HepG2 (cell line): ENCODE data around the gene ZNF530. TPM values are rescaled to one million over a fixed set of nuclear protein-coding genes. Genes with fewer than 3 reads are reported as not detected.

ENCODE experiments used
- CEBPB ChIP-seq: IDR thresholded peaks from 2 replicates; pipeline ENCODE4 v1.6.1; 2011; ENCODE audit warnings: low read depth, low read length, improper control_type of control experiment, borderline replicate concordance
- HDAC1 ChIP-seq: sonication (generic); formaldehyde crosslinking; IDR thresholded peaks from 2 replicates; pipeline ENCODE4 v1.5.1; 2020; ENCODE audit warnings: mild to moderate bottlenecking, missing genetic modification reagents
- KLF12 ChIP-seq: sonication (generic); formaldehyde crosslinking; IDR thresholded peaks from 2 replicates; pipeline ENCODE4 v1.4.0; 2020; ENCODE audit warnings: missing genetic modification reagents, borderline replicate concordance
- PRPF4 ChIP-seq: fragments of 200-400 bp; formaldehyde crosslinking; IDR thresholded peaks from 2 replicates; pipeline ENCODE4 v1.6.1; 2016; ENCODE audit warnings: low read length, low read depth; ENCODE audit not compliant: poor library complexity, severe bottlenecking
- SRY ChIP-seq: sonication (generic); formaldehyde crosslinking; IDR thresholded peaks from 2 replicates; pipeline ENCODE4 v1.8.0; 2022; ENCODE audit warnings: mild to moderate bottlenecking, missing genetic modification reagents
- TFDP1 ChIP-seq: IDR thresholded peaks from 2 replicates; pipeline ENCODE4 v1.6.1; 2016; ENCODE audit warnings: missing compliant biosample characterization, missing genetic modification reagents, borderline replicate concordance
- ZBTB39 ChIP-seq: sonication (generic); formaldehyde crosslinking; IDR thresholded peaks from 2 replicates; pipeline ENCODE4 v1.5.0; 2020; ENCODE audit warnings: missing genetic modification reagents
- ZMAT3 ChIP-seq: sonication (generic); formaldehyde crosslinking; conservative IDR thresholded peaks from 2 replicates; pipeline ENCODE4 v1.7.0; 2021; ENCODE audit warnings: missing genetic modification reagents
- ZMAT5 ChIP-seq: sonication (generic); formaldehyde crosslinking; IDR thresholded peaks from 2 replicates; pipeline ENCODE4 v1.5.0; 2020; ENCODE audit warnings: mild to moderate bottlenecking, low read depth, missing genetic modification reagents, borderline replicate concordance
- ZNF317 ChIP-seq: sonication (generic); formaldehyde crosslinking; IDR thresholded peaks from 2 replicates; pipeline ENCODE4 v1.5.0; 2020; ENCODE audit warnings: mild to moderate bottlenecking, missing genetic modification reagents
- ZNF577 ChIP-seq: sonication (generic); formaldehyde crosslinking; IDR thresholded peaks from 2 replicates; pipeline ENCODE4 v1.4.0; 2020; ENCODE audit warnings: mild to moderate bottlenecking, low read depth, missing genetic modification reagents, borderline replicate concordance
- ZNF720 ChIP-seq: sonication (generic); formaldehyde crosslinking; IDR thresholded peaks from 2 replicates; pipeline ENCODE4 v1.4.0; 2020; ENCODE audit warnings: missing genetic modification reagents
- ZNF883 ChIP-seq: sonication (generic); formaldehyde crosslinking; IDR thresholded peaks from 2 replicates; pipeline ENCODE4 v1.5.1; 2020; ENCODE audit warnings: mild to moderate bottlenecking, missing genetic modification reagents; ENCODE audit errors: not compliant biosample characterization
- polyA plus RNA-seq, 8 experiments: library from polyadenylated mRNA; depleted of rRNA in 3 of 8; stranded (reverse) in 7 of 8; unstranded in 1 of 8; fragments of >200 nt; fragmentation: Illumina TruSeq in 4 of 8; extraction: Trizol in 4 of 8; gene quantifications; 2 replicates each; pipeline versions ENCODE4 v1.2.1 to v1.2.3, GENCODE V29; 2011 to 2016; ENCODE audit warnings: low read depth in 4 of 8, missing spikeins in 1 of 8, mixed read lengths in 1 of 8; ENCODE audit not compliant: insufficient read depth in 1 of 8
- total RNA-seq, 5 experiments: library from RNA; depleted of rRNA; stranded (reverse); fragments of >200 nt; fragmentation: Illumina TruSeq; extraction: Trizol; gene quantifications; 2 replicates each; pipeline ENCODE4 v1.2.3, GENCODE V29; 2016; ENCODE audit warnings: low read depth in 1 of 5
- TF ChIP-seq, protein P1 (sequence below): sonication (generic); formaldehyde crosslinking; IDR thresholded peaks from 2 replicates; pipeline ENCODE4 v1.5.1; 2020; ENCODE audit warnings: missing genetic modification reagents, mild to moderate bottlenecking, borderline replicate concordance
- TF ChIP-seq, protein P2 (sequence below): sonication (generic); formaldehyde crosslinking; IDR thresholded peaks from 2 replicates; pipeline ENCODE4 v1.5.1; 2020; ENCODE audit warnings: mild to moderate bottlenecking, missing genetic modification reagents
- TF ChIP-seq, protein P3 (sequence below): sonication (generic); formaldehyde crosslinking; IDR thresholded peaks from 2 replicates; pipeline ENCODE4 v1.8.1; 2023; ENCODE audit warnings: mild to moderate bottlenecking, missing genetic modification reagents

The ZNF530 gene
- total and polyA plus RNA-seq, 2 of the 13 experiments (the other 11 are each of a cell fraction or from before 2014, with no cell fraction given): 1.1 to 7.8 TPM

DNA sequence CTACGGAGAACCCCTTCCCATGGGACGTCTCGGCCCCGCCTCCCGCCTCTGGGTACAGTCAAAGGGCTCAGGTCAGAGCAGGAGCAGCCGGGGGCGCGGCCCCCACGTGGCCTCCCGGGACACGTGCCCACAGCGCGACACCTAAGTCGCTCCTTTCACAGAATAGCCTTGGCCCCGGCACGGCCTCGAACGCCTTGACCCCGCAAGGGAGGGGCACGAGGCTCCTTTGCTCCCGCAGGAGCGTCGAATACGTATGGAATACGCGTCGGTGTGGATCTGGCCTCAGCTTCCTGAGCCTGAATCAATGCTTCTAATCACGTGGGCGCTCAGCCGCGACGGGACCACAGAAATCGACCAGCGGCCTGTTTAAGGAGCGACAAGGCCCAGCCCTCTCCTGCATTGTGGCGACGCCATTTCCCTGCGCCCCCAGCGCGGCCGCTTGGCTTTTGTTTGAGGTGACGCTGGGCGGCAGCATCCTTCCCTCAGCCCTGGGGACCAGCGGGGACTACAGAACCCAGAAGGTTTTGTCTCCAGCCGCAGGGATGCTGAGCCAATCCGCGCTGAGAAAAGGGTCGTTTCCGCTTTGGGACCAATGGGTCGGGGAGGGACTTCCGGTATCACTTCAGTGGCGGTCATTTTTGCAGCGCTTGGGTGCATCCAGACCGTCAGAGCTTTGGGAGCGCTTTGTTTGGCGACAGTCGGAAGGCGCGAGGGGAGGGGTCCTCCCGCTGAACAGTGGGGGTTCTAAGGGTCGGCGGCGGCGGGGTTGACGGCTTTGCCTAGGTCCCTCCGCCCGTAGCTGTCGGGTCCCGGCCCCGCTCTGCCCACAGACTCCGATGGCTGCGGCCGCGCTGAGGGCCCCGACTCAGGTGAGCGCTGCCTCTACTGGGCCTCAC, 15.9 kb upstream of the ZNF530 start, which contains the start of gene ZIK1 (continued):
- TF ChIP-seq TFDP1 (CRISPR knock-in tag): peak; percentile 80; the same call in 1 of the 2 replicates
- TF ChIP-seq HDAC1 (CRISPR knock-in tag): peak; percentile 25; the same call in 1 of the 2 replicates
- TF ChIP-seq ZNF317: no peak
- TF ChIP-seq ZBTB39 (CRISPR knock-in tag): no peak
- no peak for TF ChIP-seq ZMAT5
- TF ChIP-seq, protein P1, sequence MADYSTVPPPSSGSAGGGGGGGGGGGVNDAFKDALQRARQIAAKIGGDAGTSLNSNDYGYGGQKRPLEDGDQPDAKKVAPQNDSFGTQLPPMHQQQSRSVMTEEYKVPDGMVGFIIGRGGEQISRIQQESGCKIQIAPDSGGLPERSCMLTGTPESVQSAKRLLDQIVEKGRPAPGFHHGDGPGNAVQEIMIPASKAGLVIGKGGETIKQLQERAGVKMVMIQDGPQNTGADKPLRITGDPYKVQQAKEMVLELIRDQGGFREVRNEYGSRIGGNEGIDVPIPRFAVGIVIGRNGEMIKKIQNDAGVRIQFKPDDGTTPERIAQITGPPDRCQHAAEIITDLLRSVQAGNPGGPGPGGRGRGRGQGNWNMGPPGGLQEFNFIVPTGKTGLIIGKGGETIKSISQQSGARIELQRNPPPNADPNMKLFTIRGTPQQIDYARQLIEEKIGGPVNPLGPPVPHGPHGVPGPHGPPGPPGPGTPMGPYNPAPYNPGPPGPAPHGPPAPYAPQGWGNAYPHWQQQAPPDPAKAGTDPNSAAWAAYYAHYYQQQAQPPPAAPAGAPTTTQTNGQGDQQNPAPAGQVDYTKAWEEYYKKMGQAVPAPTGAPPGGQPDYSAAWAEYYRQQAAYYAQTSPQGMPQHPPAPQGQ: no peak
- TF ChIP-seq PRPF4: no peak
- TF ChIP-seq ZNF720 (CRISPR knock-in tag): no peak
- TF ChIP-seq, protein P2, sequence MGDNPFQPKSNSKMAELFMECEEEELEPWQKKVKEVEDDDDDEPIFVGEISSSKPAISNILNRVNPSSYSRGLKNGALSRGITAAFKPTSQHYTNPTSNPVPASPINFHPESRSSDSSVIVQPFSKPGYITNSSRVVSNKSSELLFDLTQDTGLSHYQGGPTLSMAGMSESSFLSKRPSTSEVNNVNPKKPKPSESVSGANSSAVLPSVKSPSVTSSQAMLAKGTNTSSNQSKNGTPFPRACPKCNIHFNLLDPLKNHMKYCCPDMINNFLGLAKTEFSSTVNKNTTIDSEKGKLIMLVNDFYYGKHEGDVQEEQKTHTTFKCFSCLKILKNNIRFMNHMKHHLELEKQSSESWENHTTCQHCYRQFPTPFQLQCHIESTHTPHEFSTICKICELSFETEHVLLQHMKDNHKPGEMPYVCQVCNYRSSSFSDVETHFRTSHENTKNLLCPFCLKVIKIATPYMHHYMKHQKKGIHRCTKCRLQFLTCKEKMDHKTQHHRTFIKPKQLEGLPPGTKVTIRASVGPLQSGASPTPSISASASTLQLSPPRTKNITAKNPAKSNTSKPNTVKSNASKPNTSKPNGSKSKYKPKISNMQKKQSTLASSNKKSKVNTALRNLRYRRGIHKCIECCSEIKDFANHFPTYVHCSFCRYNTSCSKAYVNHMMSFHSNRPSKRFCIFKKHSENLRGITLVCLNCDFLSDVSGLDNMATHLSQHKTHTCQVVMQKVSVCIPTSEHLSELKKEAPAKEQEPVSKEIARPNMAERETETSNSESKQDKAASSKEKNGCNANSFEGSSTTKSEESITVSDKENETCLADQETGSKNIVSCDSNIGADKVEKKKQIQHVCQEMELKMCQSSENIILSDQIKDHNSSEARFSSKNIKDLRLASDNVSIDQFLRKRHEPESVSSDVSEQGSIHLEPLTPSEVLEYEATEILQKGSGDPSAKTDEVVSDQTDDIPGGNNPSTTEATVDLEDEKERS (CRISPR knock-in tag): no peak
- no peak for TF ChIP-seq SRY
- no peak for TF ChIP-seq CEBPB
- no peak for TF ChIP-seq ZMAT3 (CRISPR knock-in tag)
- TF ChIP-seq KLF12 (CRISPR knock-in tag): no peak
- TF ChIP-seq, protein P3, sequence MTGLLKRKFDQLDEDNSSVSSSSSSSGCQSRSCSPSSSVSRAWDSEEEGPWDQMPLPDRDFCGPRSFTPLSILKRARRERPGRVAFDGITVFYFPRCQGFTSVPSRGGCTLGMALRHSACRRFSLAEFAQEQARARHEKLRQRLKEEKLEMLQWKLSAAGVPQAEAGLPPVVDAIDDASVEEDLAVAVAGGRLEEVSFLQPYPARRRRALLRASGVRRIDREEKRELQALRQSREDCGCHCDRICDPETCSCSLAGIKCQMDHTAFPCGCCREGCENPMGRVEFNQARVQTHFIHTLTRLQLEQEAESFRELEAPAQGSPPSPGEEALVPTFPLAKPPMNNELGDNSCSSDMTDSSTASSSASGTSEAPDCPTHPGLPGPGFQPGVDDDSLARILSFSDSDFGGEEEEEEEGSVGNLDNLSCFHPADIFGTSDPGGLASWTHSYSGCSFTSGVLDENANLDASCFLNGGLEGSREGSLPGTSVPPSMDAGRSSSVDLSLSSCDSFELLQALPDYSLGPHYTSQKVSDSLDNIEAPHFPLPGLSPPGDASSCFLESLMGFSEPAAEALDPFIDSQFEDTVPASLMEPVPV (CRISPR knock-in tag): no peak
- no peak for TF ChIP-seq ZNF577 (CRISPR knock-in tag)
- TF ChIP-seq ZNF883 (CRISPR knock-in tag): peak; percentile 47
